Retinal pigment epithelial cell (primary cell): Measurements from ENCODE around the gene UBASH3B.
"Not testable (repeated sequence)": the region's sequence is repeated elsewhere in the genome, so short reads cannot be mapped to it uniquely, and the experiment has no call there.

Experiments used
- DNase-seq: peaks from one replicate; pipeline ENCODE4 v3.0.0-alpha.2; 2010; ENCODE audit warnings: low read depth
- H3K4me3 ChIP-seq: 2 replicates; pipeline ENCODE4 v1.5.1; 2011; ENCODE audit warnings: mild to moderate bottlenecking, low read length, control low read depth, moderate library complexity
- TF ChIP-seq, protein P1 (sequence below): conservative IDR thresholded peaks from 2 replicates; pipeline ENCODE4 v1.5.1; 2011; ENCODE audit warnings: low read depth, low read length, control low read depth, inconsistent platforms

Gene UBASH3B

DNA sequence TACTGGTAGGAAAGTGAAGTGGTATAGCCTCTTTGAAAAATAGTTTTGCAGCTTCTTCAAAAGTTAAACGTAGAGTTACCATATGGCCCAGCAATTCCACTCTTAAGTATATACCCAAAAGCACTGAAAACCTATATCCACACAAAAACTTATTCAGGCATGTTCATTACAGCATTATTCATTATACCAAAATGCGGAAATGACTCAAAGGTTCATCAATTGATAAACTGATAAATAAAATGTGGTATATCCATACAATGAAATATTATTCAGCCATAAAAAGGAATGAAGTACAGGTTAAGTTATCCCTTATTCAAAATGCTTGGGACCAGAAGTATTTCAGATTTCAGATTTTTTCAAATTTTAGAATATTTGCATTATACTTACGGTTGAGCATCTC, 35.8 kb upstream of the UBASH3B start:
- TF ChIP-seq, protein P1, sequence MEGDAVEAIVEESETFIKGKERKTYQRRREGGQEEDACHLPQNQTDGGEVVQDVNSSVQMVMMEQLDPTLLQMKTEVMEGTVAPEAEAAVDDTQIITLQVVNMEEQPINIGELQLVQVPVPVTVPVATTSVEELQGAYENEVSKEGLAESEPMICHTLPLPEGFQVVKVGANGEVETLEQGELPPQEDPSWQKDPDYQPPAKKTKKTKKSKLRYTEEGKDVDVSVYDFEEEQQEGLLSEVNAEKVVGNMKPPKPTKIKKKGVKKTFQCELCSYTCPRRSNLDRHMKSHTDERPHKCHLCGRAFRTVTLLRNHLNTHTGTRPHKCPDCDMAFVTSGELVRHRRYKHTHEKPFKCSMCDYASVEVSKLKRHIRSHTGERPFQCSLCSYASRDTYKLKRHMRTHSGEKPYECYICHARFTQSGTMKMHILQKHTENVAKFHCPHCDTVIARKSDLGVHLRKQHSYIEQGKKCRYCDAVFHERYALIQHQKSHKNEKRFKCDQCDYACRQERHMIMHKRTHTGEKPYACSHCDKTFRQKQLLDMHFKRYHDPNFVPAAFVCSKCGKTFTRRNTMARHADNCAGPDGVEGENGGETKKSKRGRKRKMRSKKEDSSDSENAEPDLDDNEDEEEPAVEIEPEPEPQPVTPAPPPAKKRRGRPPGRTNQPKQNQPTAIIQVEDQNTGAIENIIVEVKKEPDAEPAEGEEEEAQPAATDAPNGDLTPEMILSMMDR: no peak
- DNase-seq: no peak
- H3K4me3 ChIP-seq: no peak overlapping the region

DNA sequence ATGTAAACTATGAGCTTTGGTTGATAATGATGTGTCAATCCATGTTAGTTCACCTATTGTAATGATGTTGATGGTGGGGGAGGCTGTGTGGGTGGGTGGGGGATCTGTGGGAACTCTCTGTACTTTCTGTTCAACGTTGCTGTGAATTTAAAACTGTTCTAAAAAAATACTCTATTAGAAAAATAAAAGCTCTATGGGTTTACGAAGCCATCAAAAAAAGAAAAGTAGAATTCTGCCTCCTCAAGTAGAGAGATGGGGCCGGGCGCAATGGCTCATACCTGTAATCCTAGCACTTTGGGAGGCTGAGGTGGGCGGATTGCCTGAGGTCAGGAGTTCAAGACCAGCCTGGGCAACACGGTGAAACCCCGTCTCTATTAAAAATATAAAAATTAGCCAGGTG, 30.0 kb upstream of the UBASH3B start:
- not testable (repeated sequence) for H3K4me3 ChIP-seq, DNase-seq

DNA sequence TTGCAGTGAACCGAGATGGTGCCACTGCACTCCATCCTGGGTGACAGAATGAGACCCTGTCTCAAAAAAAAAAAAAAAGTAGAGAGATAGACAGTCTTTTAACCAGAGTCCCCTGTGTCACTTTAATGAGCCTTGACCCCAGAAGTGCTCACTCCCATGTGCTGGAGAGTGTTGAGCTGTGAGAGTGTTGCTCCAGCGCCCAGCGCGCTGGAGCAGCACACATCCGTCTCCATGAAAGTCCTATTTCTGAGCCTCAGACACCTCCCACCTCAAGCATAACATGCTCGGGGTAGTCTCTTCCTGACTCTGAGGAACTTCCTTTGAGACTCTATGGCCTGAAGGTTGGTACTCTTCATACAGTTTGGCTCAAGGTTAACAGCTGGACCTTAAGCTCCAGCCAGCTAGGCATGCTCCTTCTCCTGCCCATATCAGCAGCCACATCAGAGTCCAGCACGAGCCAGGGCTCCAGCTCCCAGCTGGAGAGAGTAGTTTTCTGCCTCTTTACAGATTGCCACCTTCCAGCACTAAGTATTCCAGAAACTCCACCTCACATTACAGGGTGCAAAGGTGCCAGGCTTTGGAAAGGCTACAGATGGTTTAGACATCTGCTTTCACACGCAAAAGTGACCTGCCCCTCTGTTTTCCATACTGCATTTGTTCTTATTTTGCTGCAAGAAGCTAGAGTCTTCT, 29.4 kb upstream of the UBASH3B start:
- no peak overlapping the region for H3K4me3 ChIP-seq
- DNase-seq: no peak
- TF ChIP-seq, protein P1: no peak

DNA sequence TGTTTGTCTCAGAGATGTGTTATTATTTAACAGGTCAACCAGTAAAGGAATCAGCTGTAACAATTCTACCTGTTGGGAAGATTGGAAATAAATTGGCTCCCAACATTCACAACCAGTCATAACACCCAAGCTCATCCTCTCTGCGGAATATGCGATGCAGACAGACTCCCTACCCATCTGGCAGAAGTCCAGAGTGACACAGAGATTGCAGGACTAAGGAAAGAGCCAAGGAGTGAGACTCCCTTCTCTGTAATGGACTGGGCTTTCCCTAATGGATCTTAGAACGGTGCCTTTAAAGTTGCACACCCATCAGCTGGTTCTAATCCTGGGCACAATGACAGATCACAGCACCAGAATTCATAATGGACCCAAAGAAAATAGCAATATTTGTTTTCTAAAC, 27.8 kb upstream of the UBASH3B start:
- H3K4me3 ChIP-seq: no peak overlapping the region
- TF ChIP-seq, protein P1: no peak
- no peak for DNase-seq

DNA sequence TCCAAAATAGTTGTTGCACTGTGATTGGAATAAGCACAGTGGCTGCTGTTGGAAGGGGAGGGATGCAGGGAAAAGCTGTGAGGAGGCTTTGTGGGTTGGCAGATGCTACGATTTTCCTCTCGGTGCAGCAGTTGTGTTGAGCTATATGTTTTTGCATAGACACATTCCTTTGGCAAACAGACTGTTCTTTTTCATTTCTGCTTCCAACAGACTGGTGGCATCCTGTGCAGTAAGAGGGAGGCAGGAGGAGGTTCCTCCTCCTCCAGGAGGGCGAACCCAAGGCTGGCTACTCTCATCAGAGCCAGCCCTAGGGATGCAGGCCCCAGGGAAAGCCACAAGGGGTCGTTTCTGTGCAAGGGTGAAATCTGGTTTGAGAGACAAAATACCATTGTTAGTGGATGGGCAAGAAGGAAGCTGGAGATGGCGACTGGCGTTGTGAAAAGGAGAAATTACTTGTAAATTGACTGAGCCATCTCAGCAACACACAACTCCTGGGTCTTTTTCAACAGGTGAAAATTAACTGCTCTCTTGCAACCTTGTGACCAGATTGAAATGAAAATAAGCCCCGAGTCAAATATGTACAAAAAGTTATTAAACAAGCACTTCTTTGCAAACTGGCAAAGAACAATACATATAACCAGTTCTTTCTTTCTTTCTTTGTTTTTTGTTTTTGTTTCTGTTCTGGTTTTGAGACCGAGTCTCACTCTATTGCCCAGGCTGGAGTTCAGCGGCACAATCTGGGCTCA, 26.5 kb upstream of the UBASH3B start:
- TF ChIP-seq, protein P1: peak; percentile 99
- H3K4me3 ChIP-seq: no peak overlapping the region
- peak; percentile 19 for DNase-seq

DNA sequence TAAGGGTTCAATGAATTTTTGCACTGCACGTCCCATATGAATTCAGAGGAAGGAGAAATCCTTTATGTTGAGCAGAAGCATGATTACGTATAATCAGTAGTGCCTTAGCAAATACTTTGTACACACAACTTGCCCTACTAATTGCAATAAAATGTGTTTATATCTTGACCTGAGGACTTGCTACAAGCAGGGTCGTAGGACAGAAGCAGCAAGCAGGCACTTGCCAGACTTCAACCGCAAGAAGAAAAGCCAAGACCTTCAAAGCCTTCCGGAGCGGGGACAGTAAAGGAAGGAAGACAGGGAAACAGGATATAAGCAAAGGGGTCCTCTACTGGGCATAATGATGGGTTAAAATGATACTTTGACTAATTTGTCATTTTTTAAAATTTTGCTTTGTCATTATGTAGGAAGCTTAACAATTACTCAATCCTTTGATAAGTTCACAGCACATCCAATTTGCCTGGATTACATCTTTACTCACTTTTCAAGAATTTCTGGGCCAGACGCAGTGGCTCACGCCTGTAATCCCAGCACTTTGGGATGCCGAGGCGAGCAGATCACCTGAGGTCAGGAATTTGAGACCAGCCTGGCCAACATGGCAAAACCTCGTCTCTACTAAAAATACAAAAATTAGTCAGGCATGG, 23.2 kb upstream of the UBASH3B start:
- H3K4me3 ChIP-seq: no peak overlapping the region
- peak; percentile 26 for DNase-seq
- TF ChIP-seq, protein P1: no peak

DNA sequence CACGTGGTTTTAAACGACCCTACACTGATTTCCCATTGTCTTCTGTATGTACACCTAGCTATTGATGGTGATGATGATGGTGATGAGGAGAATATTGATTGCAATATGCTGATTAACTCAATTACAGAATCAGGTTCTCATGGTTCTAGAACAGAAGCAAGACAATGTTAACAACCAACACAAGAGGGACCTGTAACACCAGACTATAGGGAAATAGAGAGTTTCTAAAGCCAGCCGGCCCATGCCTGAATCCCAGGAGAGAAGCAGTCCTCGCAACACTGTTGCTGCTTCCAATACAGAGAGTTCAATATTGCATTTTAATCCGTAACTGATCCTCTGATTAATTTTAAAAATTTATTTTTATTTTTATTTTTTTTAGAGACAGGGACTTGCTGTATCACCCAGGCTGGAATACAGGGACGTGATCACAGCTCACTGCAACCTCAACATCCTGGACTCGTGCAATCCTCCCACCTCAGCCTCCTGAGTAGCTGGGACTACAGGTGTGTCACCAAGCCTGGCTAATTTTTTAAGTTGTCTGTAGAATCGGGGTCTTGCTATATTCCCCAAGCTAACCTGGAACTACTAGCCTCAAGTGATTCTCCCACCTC, 22.2 kb upstream of the UBASH3B start:
- DNase-seq: no peak
- TF ChIP-seq, protein P1: peak; percentile 53
- H3K4me3 ChIP-seq: no peak overlapping the region
